Measurements from ENCODE around the gene TENM4.

- no peak for TF ChIP-seq ZSCAN29 (IDR thresholded peaks at IDR 0.05)
- no peak for TF ChIP-seq KDM1A (IDR thresholded peaks at IDR 0.05; ENCODE audit: borderline replicate concordance)
- no peak for TF ChIP-seq ATF2 (IDR thresholded peaks at IDR 0.05; ENCODE audit: low read length)
- TF ChIP-seq SREBF2 (IDR thresholded peaks at IDR 0.05; ENCODE audit: low read length), result no peak
- TF ChIP-seq POLR2A (IDR thresholded peaks at IDR 0.05; ENCODE audit: low read depth, low read length), result no peak
- no peak for TF ChIP-seq EGR1 (IDR thresholded peaks at IDR 0.05; ENCODE audit: borderline replicate concordance in 1 of 2, low read depth in 2 of 2, low read length in 2 of 2)
- TF ChIP-seq EZH2 (IDR thresholded peaks at IDR 0.05; ENCODE audit: borderline replicate concordance, control insufficient read depth, low read depth, low read length), result no peak
- no peak for TF ChIP-seq REST (IDR thresholded peaks at IDR 0.05; ENCODE audit: low read depth, low read length)
Measured at GRCh38 chr11:79040348-79040747, 400.5 kb downstream of the TENM4 start.
